Thyroid gland (tissue), 4 donors: Measurements from ENCODE around the gene CD55. TPM values are rescaled to one million over a fixed set of nuclear protein-coding genes. Genes with fewer than 3 reads are reported as not detected.

Experiments
- DNase-seq, 2 donors: peaks; one replicate each; pipeline ENCODE4 v3.0.0-alpha.2; 2019
- H3K27ac ChIP-seq, 3 donors: fragments of 200-600 bp; sonication (generic); 1 replicate in 2 of 3; 2 replicates in 1 of 3; pipeline ENCODE4 v1.5.1; 2016 to 2019; ENCODE audit warnings: mild to moderate bottlenecking in 1 of 3, moderate library complexity in 1 of 3
- H3K27me3 ChIP-seq: fragments of 200-600 bp; sonication (generic); one replicate; pipeline ENCODE4 v1.5.1; 2019
- H3K36me3 ChIP-seq, 2 donors: fragments of 200-600 bp; sonication (generic); one replicate each; pipeline ENCODE4 v1.5.1; 2016 to 2019
- H3K4me1 ChIP-seq, 2 donors: fragments of 200-600 bp; sonication (generic); one replicate each; pipeline ENCODE4 v1.5.1; 2017 to 2019
- H3K4me3 ChIP-seq, 3 donors: fragments of 200-600 bp; sonication (generic); replicated peaks in 1 of 3; 1 replicate in 2 of 3; 2 replicates in 1 of 3; pipeline ENCODE4 v1.5.1; 2016; ENCODE audit warnings: mild to moderate bottlenecking in 1 of 3
- H3K9me3 ChIP-seq: fragments of 200-600 bp; sonication (generic); one replicate; pipeline ENCODE4 v1.5.1; 2017
- CTCF ChIP-seq, 6 experiments: fragments of 200-600 bp in 3 of 6; fragments of 450-650 bp in 3 of 6; sonication (generic) in 3 of 6; IDR thresholded peaks; one replicate each; pipeline ENCODE4 v1.5.1; 2016 to 2019; ENCODE audit warnings: antibody characterized with exemption in 6 of 6, mild to moderate bottlenecking in 2 of 6, inconsistent platforms in 1 of 6, moderate library complexity in 1 of 6
- POLR2A ChIP-seq, 2 donors: fragments of 450-650 bp; IDR thresholded peaks; one replicate each; pipeline ENCODE4 v1.6.1; 2017; ENCODE audit warnings: antibody characterized with exemption in 2 of 2, mild to moderate bottlenecking in 2 of 2, moderate library complexity in 1 of 2
- WGBS, 2 donors: methylation state at CpG; one replicate each; pipeline ENCODE4 v1.1.5; 2017; 5-methylcytosine and 5-hydroxymethylcytosine counted together
- intact Hi-C: fragments of 100-400 bp; cut with DNase I; formaldehyde crosslinking; loops from one replicate; pipeline ENCODE4 v1.15.1; 2023
- total RNA-seq, 4 donors: library from RNA; depleted of rRNA; stranded (reverse); fragments of >200 nt; gene quantifications; one replicate each; pipeline ENCODE4 v1.2.3, GENCODE V29; 2016

CD55 gene
- total RNA-seq, 4 donors from 2014 or later = 29.7 to 61.9 (median 43.3) TPM

- 90 to 95% methylated on average over 6 of the region's 6 CpGs for WGBS, 2 donors
- Histone ChIP-seq H3K36me3 (no peaks in the 10 kb centered on the region), H3K27ac (no peak overlapping the region), H3K27me3 (no peaks in the 10 kb centered on the region), H3K4me3 (no peak overlapping the region), H3K9me3 (no peaks in the 10 kb centered on the region), H3K4me1 (no peaks in the 10 kb centered on the region)
- intact Hi-C loops = no loop called here
- no peak for DNase-seq
- TF ChIP-seq CTCF (IDR thresholded peaks at IDR 0.05) (no peak), POLR2A (IDR thresholded peaks at IDR 0.05) (no peak)
Measured at GRCh38 chr1:207305489-207305873, 16.0 kb upstream of the CD55 start.

- DNase-seq = no peak
- no peaks in the 10 kb centered on the region for H3K27me3 ChIP-seq
- intact Hi-C loops = no loop called here
- no peaks in the 10 kb centered on the region for H3K36me3 ChIP-seq
- TF ChIP-seq POLR2A (IDR thresholded peaks at IDR 0.05) = no peak
- no peak for TF ChIP-seq CTCF (IDR thresholded peaks at IDR 0.05)
- no peaks in the 10 kb centered on the region for H3K4me1 ChIP-seq
- WGBS, 2 donors = 73 to 85% methylated on average over 1 of the region's 1 CpG
- no peak overlapping the region for H3K4me3 ChIP-seq
- H3K9me3 ChIP-seq = no peaks in the 10 kb centered on the region
- H3K27ac ChIP-seq = no peak overlapping the region
Measured at GRCh38 chr1:207306023-207306422, 15.5 kb upstream of the CD55 start.

- intact Hi-C loops = no loop called here
- 63 to 67% methylated on average over 5 of the region's 5 CpGs for WGBS, 2 donors
- H3K36me3 ChIP-seq = no peaks in the 10 kb centered on the region
Measured at GRCh38 chr1:207306603-207307002, 14.9 kb upstream of the CD55 start.

GRCh38 chr1:207308451-207309190, 12.9 kb upstream of the CD55 start:
- 94 to 96% methylated on average over 2 of the region's 2 CpGs for WGBS, 2 donors
- Histone ChIP-seq H3K4me1 (no peaks in the 10 kb centered on the region), H3K27me3 (no peaks in the 10 kb centered on the region), H3K9me3 (no peaks in the 10 kb centered on the region), H3K4me3 (no peak overlapping the region), H3K36me3 (no peaks in the 10 kb centered on the region), H3K27ac (no peak overlapping the region)
- intact Hi-C loops = no loop called here
- no peak for TF ChIP-seq CTCF (IDR thresholded peaks at IDR 0.05)
- DNase-seq = no peak

More at GRCh38 chr1:207306603-207307002, 14.9 kb upstream of the CD55 start:
- H3K27me3 ChIP-seq = no peaks in the 10 kb centered on the region
- TF ChIP-seq POLR2A (IDR thresholded peaks at IDR 0.05) (no peak), CTCF (IDR thresholded peaks at IDR 0.05) (no peak)
- H3K27ac ChIP-seq = no peak overlapping the region
- no peak overlapping the region for H3K4me3 ChIP-seq
- no peaks in the 10 kb centered on the region for H3K9me3 ChIP-seq
- H3K4me1 ChIP-seq = no peaks in the 10 kb centered on the region
- no peak for DNase-seq

GRCh38 chr1:207309745-207310273, 11.7 kb upstream of the CD55 start:
- intact Hi-C loops = no loop called here
- Histone ChIP-seq H3K36me3 (no peaks in the 10 kb centered on the region), H3K27ac (no peak overlapping the region), H3K4me3 (no peak overlapping the region), H3K27me3 (no peaks in the 10 kb centered on the region), H3K4me1 (no peaks in the 10 kb centered on the region), H3K9me3 (no peaks in the 10 kb centered on the region)
- 70 to 71% methylated on average over 4 of the region's 4 CpGs for WGBS, 2 donors
- TF ChIP-seq POLR2A (IDR thresholded peaks at IDR 0.05) = no peak
- TF ChIP-seq CTCF (IDR thresholded peaks at IDR 0.05) = no peak
- no peak for DNase-seq
